Panc1 (cell line): ENCODE results near the gene SNRNP35.

Experiments
- TF ChIP-seq, protein P1 (sequence below): fragments of 450-650 bp; IDR thresholded peaks from 2 replicates; pipeline ENCODE4 v1.5.1; 2017; ENCODE audit warnings: mild to moderate bottlenecking
- TF ChIP-seq, protein P2 (sequence below), 2 experiments: IDR thresholded peaks; 2 replicates each; pipeline ENCODE4 v1.6.1; 2011 to 2012; ENCODE audit warnings: low read depth in 2 of 2, control low read depth in 1 of 2, low read length in 1 of 2, mild to moderate bottlenecking in 1 of 2, moderate library complexity in 1 of 2; ENCODE audit not compliant: insufficient read depth in 1 of 2

DNA sequence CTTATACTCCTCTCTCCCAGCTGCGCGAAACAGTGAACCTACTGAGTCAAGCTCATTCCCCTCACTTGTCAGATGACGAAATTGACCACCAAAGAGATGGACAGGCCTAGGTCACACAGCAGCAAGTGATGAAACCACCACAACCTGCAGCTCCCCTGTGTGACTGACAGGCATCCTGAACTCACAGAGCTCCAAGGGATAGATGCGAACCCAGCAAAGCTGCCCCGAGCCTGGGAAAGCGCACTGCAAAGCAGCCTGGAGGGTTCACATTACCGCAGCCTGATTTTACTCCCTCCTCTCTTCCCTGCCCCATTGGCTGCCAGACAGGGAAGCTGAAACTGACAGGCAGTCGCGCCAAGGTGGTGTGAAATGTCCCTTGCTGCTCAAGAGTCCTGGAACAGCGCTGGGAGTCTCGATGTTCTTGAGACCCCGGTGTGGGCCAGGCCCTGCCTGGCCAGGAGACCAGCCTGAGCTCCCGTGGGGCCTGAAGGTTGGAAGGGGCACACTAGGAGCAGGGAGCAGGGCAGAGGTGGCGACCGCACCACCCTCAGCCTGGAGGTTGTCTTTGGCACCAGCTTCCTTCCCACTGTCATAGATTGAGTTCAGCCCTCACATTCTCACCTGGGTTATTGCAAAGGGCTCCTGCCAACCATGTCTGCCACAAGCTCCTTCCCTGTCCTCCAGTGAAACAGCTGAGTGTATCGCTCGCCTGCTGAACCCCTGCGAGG is 36.3 kb downstream of the SNRNP35 start:
- TF ChIP-seq, protein P1, sequence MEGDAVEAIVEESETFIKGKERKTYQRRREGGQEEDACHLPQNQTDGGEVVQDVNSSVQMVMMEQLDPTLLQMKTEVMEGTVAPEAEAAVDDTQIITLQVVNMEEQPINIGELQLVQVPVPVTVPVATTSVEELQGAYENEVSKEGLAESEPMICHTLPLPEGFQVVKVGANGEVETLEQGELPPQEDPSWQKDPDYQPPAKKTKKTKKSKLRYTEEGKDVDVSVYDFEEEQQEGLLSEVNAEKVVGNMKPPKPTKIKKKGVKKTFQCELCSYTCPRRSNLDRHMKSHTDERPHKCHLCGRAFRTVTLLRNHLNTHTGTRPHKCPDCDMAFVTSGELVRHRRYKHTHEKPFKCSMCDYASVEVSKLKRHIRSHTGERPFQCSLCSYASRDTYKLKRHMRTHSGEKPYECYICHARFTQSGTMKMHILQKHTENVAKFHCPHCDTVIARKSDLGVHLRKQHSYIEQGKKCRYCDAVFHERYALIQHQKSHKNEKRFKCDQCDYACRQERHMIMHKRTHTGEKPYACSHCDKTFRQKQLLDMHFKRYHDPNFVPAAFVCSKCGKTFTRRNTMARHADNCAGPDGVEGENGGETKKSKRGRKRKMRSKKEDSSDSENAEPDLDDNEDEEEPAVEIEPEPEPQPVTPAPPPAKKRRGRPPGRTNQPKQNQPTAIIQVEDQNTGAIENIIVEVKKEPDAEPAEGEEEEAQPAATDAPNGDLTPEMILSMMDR = no peak
- TF ChIP-seq, protein P2, sequence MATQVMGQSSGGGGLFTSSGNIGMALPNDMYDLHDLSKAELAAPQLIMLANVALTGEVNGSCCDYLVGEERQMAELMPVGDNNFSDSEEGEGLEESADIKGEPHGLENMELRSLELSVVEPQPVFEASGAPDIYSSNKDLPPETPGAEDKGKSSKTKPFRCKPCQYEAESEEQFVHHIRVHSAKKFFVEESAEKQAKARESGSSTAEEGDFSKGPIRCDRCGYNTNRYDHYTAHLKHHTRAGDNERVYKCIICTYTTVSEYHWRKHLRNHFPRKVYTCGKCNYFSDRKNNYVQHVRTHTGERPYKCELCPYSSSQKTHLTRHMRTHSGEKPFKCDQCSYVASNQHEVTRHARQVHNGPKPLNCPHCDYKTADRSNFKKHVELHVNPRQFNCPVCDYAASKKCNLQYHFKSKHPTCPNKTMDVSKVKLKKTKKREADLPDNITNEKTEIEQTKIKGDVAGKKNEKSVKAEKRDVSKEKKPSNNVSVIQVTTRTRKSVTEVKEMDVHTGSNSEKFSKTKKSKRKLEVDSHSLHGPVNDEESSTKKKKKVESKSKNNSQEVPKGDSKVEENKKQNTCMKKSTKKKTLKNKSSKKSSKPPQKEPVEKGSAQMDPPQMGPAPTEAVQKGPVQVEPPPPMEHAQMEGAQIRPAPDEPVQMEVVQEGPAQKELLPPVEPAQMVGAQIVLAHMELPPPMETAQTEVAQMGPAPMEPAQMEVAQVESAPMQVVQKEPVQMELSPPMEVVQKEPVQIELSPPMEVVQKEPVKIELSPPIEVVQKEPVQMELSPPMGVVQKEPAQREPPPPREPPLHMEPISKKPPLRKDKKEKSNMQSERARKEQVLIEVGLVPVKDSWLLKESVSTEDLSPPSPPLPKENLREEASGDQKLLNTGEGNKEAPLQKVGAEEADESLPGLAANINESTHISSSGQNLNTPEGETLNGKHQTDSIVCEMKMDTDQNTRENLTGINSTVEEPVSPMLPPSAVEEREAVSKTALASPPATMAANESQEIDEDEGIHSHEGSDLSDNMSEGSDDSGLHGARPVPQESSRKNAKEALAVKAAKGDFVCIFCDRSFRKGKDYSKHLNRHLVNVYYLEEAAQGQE (IDR thresholded peaks at IDR 0.05; ENCODE audit: insufficient read depth in 1 of 2, low read depth in 2 of 2, low read length in 1 of 2) = no peak
